Stimulated activated CD4-positive, alpha-beta T cell treated with anti-CD3 and anti-CD28 coated beads, Interleukin-4, amount 100 ng/mL, for 1 hour (primary cell): ENCODE results near the gene KRTAP4-6.
"Not testable (repeated sequence)": the region's sequence is repeated elsewhere in the genome, so short reads cannot be mapped to it uniquely, and the experiment has no call there.

Experiments used
- DNase-seq: peaks from one replicate; pipeline ENCODE4 v3.0.0-alpha.2; 2020

KRTAP4-6 gene

GRCh38 chr17:41145261-41145660, 4.9 kb upstream of the KRTAP4-6 start:
- no peak for DNase-seq

GRCh38 chr17:41144846-41145245, 4.5 kb upstream of the KRTAP4-6 start:
- DNase-seq, result no peak

DNA sequence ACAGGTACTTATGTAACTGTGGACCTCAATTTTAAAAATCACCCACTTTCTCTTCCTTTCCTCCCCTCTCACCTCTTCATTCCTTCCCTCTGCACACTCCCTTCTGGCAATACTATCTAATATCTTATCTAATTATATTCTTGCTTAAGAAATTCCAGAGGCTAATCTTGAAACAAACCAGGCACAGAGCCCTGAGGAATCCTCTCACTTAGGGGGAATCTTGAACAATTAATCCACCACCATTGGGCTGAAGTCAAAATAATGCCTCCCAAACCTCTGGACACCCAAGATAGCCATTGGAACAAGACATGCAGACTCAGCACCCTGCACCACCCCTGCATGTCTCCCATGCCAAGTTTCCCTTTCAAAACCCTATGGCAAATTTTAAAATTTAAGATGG, 1.0 kb upstream of the KRTAP4-6 start:
- DNase-seq, result no peak

DNA sequence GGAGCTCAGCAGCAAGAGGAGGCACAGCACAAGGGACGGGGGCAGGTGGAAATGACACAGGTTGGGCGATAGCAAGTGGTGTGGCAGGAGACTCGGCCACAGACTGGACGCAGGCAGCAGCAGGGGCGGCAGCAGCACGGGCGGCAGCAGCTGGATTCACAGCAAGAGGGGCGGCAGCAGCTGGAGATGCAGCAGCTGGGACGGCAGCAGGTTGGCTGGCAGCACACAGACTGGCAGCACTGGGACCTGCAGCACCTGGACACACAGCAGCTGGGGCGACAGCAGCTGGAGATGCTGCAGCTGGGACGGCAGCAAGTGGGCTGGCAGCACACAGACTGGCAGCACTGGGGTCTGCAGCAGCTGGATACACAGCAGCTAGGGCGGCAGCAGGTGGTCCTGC, 479 bp downstream of the KRTAP4-6 start:
- not testable (repeated sequence) for DNase-seq

DNA sequence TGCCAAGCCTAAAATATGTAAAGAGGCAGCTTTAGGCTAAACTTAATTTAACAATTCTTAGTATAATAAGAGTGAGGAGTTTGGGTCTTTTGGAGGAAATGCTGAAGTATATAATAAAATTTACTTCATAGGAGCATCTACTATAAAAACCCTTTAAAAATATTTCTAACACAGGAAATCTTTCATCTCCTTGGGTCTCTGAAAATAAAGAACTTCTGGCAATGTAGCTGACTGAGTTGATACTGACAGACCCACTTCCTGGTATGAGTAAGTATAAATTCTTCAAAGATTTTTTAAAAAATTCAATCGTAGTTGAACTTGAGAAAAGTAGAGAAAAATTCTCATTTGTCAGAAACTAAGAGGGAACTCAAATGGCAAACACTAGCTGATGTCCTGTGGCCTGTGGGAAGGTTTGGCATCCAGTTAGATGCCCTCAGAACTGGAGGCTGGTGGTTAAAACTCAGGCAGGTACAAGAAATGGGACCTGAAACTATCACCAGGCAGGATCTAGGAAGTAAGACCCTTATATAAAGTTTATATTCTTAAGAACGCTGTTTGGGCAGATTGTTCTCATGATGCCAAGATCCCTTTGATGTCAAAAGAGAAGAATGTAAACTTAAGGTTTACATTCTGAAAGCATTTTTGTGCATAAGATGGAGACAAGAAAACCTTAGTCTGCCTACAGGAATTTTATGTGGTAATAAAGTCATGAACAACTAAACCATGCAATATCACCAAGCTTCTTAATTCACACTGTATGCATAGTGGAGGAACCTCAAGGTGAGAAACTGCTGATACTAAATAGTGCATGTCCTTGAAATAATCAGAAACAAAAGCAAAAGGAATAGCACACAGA, 6.2 kb downstream of the KRTAP4-6 start:
- no peak for DNase-seq

GRCh38 chr17:41131979-41132378, 8.4 kb downstream of the KRTAP4-6 start:
- no peak for DNase-seq

- DNase-seq, result no peak
Observed at GRCh38 chr17:41127371-41127770, 13.0 kb downstream of the KRTAP4-6 start.

- DNase-seq, result no peak
Observed at GRCh38 chr17:41126412-41126811, 13.9 kb downstream of the KRTAP4-6 start.

- DNase-seq, result no peak
Observed at GRCh38 chr17:41125064-41125463, 15.3 kb downstream of the KRTAP4-6 start.

GRCh38 chr17:41123991-41124371, 16.4 kb downstream of the KRTAP4-6 start, which contains the start of gene KRTAP4-12:
Gene KRTAP4-12, minus strand, starts transcription at chr17:41124182. Its CDS starts 60 bp downstream, at chr17:41124122.
- DNase-seq, result not testable (repeated sequence)

DNA sequence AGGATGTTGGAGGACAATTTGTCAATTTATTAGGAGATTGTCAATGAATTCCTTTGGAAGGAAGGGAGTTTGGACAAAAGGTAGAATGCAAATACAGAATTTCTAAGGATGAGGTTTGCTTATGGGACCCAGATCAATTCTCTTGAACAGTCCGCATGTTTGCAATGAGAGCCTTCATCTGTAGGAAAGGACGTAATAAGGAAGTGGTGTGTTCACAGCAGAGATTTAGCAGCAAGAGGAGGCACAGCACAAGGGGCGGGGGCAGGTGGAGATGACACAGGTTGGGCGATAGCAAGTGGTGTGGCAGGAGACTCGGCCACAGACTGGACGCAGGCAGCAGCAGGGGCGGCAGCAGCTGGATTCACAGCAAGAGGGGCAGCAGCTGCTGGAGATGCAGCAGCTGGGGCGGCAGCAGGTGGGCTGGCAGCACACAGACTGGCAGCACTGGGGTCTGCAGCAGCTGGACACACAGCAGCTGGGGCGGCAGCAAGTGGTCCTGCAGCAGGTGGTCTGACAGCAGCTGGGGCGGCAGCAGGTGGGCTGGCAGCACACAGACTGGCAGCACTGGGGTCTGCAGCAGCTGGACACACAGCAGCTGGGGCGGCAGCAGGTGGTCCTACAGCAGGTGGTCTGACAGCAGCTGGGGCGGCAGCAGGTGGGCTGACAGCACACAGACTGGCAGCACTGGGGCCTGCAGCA, 16.9 kb downstream of the KRTAP4-6 start:
- not testable (repeated sequence) for DNase-seq

- DNase-seq, result no peak
Observed at GRCh38 chr17:41121742-41122141, 18.6 kb downstream of the KRTAP4-6 start.

- DNase-seq, result not testable (repeated sequence)
Observed at GRCh38 chr17:41119696-41120690, 20.4 kb downstream of the KRTAP4-6 start.

DNA sequence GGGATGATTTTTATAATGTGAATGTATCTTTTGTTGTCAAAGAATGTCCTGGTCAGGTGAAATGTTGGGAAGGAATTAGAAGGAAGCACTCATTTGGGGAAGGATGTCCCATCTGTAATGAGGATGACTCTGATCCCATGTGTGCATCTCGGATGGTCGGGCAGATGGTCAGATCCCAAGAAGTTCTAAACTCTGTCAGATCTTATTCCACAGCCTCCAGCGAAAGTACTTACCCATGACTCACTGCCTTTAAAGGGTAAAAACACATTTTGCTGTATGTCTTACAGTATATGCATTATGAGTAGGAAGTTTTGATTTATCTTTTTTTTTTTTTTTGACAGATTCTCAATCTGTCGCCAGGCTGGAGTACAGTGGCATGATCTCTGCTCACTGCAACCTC, 21.6 kb downstream of the KRTAP4-6 start:
- no peak for DNase-seq

DNA sequence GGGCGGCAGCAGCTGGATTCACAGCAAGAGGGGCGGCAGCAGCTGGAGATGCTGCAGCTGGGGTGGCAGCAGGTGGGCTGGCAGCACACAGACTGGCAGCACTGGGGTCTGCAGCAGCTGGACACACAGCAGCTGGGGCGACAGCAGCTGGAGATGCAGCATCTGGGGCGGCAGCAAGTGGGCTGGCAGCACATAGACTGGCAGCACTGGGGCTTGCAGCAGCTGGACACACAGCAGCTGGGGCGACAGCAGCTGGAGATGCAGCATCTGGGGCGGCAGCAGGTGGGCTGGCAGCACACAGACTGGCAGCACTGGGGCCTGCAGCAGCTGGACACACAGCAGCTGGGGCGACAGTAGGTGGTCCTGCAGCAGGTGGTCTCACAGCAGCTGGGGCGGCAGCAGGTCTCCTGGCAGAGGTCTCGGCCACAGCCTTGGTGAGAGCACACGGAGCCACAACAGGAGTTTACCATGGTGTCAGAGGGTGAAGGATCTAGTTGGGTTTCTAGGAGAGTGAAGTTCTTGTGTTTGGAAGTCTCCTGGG, 22.4 kb downstream of the KRTAP4-6 start, which contains the start of gene KRTAP4-11:
KRTAP4-11 (minus strand) TSS at position 528 of the 541 bp plus-strand sequence; CDS start at position 470, 58 bp downstream.
- DNase-seq, result not testable (repeated sequence)

DNA sequence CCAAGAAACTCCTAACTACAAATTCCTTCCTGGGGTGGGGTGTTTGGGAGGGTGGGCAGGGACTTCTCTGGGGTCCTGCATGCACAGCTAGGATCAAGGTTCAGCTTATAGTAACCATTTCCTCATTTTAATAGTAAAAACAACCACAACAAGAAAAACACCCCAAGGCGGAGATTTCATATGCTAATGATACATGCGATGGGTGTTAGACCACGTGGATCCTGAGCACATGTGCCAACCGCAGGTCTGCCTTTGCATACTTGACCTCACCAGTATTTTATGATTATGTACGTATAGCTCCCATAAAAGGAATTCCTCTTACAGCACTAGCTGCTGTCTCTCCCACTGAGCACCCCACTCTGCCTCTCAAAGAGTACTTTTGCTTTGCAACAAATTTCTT, 24.0 kb downstream of the KRTAP4-6 start:
- no peak for DNase-seq

GRCh38 chr17:41111151-41111885, 29.0 kb downstream of the KRTAP4-6 start:
- DNase-seq, result no peak

DNA sequence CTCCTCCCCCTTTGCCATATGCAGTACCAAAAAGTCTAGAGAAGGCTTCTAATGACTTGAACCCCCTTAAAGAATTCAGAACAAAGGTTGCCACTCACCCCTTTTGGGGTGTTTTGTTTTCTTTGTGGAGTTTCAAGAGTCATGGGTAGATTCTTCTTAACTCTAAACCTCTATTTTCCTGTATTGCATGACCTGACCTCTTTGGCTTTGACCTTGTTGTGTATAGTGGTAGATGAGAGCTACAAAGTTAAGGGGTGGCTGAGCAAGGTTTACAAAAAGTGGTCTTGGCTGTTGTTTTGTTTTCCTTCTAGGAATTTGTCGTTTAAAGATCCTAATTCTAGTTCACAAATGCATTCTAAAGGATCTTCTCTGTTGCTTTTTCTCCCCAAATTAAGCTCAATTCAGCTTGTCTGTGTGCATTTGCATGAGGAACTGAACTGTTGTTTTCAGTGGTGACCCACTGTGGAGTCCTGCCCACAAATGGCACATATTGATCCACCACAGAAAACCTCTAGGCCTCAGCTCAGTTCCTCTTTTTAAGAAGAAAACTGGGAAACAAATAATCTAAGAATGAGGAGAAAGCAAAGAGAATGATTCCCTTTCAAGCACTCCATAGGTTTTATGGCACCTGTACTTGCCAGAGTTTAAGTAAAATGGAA, 31.5 kb downstream of the KRTAP4-6 start:
- not testable (repeated sequence) for DNase-seq

DNA sequence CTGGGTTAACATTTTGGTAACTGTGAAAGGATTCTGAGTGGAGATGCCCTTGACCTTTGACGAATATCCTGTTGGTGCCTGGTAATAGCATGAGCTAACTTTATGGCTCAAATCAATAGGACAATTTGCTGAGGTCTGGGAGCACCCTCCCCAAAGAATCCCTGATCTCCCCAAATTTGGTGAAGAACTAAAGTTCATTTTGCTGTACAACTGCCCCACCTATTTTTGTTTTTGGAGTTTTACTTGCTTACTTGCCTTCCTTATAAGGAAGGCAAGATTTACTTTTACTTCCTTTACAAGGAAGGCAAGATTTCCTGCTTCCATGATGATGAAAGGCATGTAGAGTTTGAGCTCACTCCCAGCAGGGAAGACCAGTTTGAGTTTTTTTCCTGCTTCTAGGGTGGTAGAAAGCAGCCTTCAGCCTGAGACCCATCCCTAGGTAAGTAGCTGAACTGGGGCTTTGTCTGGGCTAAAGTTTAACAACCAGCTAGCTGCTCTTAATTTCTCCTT, 32.3 kb downstream of the KRTAP4-6 start:
- DNase-seq, result no peak

DNA sequence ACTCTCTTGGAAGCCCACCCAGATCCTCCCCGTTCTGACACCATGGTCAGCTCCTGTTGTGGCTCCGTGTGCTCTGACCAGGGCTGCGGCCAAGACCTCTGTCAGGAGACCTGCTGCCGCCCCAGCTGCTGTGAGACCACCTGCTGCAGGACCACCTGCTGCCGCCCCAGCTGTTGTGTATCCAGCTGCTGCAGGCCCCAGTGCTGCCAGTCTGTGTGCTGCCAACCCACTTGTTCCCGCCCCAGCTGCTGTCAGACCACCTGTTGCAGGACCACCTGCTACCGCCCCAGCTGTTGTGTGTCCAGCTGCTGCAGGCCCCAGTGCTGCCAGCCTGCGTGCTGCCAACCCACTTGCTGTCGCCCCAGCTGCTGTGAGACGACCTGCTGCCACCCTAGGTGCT, 35.0 kb downstream of the KRTAP4-6 start, which contains the start of gene KRTAP4-9:
KRTAP4-9 (plus strand) TSS at position 43 of the 400 bp plus-strand sequence; CDS start at position 43, 0 bp downstream.
- DNase-seq, result not testable (repeated sequence)
